ENCODE measurements around the gene ADGRB2.

The ADGRB2 gene

DNA sequence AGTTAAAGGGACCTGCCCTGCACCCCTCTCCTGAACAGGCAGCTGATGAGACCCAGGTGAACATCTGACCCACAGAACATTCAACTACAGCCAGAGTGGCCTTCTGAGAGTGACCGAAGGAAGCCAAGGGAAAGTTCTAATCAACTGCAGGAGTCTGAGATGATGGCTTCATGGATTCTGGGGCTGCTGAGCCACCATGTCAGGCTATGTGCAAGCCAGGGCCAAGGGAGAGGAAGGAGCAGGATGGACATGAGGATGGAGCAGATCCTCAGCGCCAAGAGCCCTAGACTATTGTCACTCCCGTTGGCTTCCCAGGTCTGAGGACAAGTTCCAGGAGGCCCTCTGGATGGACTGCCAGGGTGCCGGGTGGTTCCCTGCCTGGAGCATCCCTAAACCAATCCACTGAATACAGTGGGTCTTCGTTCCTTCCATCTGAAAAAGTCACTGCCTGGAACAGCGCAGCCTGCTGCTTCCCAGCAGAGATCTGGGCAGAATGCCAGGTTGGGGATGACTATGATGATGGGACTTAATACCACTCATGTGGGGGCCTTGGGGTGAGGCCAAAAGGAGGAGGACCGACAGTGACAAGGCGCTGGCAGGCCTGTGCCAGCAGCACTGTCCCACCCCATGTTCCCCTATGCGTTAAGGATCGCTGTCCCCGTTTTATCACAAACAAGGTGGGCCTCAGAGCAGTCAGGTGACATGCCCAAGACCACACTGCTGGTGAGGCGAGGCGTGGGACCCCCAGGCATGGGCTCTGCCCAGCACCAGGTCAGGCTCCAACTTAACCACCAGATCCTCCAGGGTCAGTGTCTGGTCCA is 31.9 kb upstream of the ADGRB2 start:
- Histone ChIP-seq H3K9ac (ENCODE audit: low read depth in 1 of 2, low read length in 2 of 2) (no peak overlapping the region), H3K4me3 (ENCODE audit: low read depth in 1 of 2, low read length in 2 of 2) (no peak overlapping the region), H3K9me3 (ENCODE audit: control insufficient read depth in 1 of 2, low read length in 2 of 2) (no peaks in the 10 kb centered on the region), H3K27me3 (ENCODE audit: control insufficient read depth in 1 of 2, insufficient read depth in 2 of 2, low read length in 2 of 2) (peaks cover 5 to 11% of the 10 kb centered on the region in 2 donors), H3K4me1 (ENCODE audit: control insufficient read depth in 1 of 2, insufficient read depth in 2 of 2, low read length in 2 of 2) (no peaks in the 10 kb centered on the region), H3K36me3 (ENCODE audit: control insufficient read depth in 1 of 2, insufficient read depth in 2 of 2, low read length in 2 of 2) (no peaks in the 10 kb centered on the region), H3K27ac (ENCODE audit: low read depth, low read length) (no peak overlapping the region)

DNA sequence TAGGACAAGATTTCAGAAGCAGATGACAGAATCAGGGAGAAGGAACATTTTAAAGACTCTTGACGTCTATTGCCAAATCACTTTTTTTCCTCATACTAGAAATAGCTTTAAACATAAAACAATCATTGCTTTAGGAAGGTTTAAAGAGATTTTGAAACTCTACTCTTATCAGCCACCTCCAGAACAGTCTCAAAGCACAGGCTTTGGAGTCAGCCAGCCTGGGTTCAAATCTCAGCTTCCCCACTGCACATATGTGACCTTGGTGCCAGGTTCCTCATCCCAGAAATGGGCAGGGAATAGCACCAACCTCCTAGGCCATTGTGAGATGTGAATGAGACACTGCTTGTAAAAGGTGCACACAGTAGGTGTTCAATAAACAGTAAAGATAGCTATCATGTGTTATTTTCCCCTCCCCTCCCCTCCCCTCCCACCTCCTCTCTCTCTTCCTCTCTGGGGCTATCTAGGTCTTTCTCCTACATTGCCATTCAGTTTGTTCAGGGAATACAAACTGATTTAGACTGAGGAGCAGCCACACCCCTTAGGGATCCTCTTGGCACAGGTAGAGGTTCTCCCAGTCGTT is 31.0 kb upstream of the ADGRB2 start:
- no peak overlapping the region for H3K27ac ChIP-seq (ENCODE audit: low read depth, low read length)
- no peak overlapping the region for H3K9ac ChIP-seq (ENCODE audit: low read depth in 1 of 2, low read length in 2 of 2)
- H3K4me1 ChIP-seq (ENCODE audit: control insufficient read depth in 1 of 2, insufficient read depth in 2 of 2, low read length in 2 of 2), result no peaks in the 10 kb centered on the region
- H3K4me3 ChIP-seq (ENCODE audit: low read depth in 1 of 2, low read length in 2 of 2), result no peak overlapping the region
- H3K36me3 ChIP-seq (ENCODE audit: control insufficient read depth in 1 of 2, insufficient read depth in 2 of 2, low read length in 2 of 2), result no peaks in the 10 kb centered on the region
- no peaks in the 10 kb centered on the region for H3K9me3 ChIP-seq (ENCODE audit: control insufficient read depth in 1 of 2, low read length in 2 of 2)
- H3K27me3 ChIP-seq (ENCODE audit: control insufficient read depth in 1 of 2, insufficient read depth in 2 of 2, low read length in 2 of 2), result peaks cover 5 to 11% of the 10 kb centered on the region in 2 donors

DNA sequence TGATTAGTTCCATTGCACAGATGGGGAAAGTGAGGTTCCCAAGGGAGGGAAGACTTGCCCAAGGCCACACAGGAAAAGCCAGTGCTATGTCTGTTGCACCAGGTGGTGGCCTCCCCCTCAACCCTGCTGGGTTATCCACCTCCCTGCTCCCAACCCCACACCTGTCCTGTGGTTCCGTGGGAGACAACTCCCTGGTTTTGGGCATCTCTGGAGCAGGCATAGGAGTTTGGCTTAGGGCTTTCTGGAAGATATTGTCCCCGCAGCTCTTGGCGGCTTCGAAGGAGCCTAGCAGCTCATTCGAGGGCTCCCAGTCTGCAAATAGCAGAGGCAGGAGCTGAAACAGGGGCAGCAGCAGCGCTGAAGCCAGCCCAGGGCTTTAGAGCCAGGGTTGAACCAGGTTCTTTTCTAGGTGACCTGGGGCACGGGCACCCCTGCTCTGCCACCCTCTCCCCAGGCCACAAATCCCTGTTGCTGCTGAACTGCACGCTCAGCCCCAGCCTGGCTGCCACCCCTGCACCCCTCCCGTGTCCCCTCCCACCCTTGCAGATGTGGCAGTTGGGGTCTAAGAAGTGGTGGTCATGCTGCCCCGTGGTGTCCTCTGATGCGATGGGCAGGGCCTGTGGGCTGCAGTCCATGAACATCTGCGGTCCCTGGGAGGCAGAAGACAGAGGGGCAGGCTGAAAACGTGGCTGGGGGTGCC is 29.6 kb upstream of the ADGRB2 start:
- Histone ChIP-seq H3K27ac (ENCODE audit: low read depth, low read length) (no peak overlapping the region), H3K4me1 (ENCODE audit: control insufficient read depth in 1 of 2, insufficient read depth in 2 of 2, low read length in 2 of 2) (peaks cover 4 to 5% of the 10 kb centered on the region in 2 donors), H3K9ac (ENCODE audit: low read depth in 1 of 2, low read length in 2 of 2) (no peak overlapping the region), H3K4me3 (ENCODE audit: low read depth in 1 of 2, low read length in 2 of 2) (no peak overlapping the region), H3K27me3 (ENCODE audit: control insufficient read depth in 1 of 2, insufficient read depth in 2 of 2, low read length in 2 of 2) (peaks cover 5 to 11% of the 10 kb centered on the region in 2 donors), H3K36me3 (ENCODE audit: control insufficient read depth in 1 of 2, insufficient read depth in 2 of 2, low read length in 2 of 2) (no peaks in the 10 kb centered on the region), H3K9me3 (ENCODE audit: control insufficient read depth in 1 of 2, low read length in 2 of 2) (no peaks in the 10 kb centered on the region)

DNA sequence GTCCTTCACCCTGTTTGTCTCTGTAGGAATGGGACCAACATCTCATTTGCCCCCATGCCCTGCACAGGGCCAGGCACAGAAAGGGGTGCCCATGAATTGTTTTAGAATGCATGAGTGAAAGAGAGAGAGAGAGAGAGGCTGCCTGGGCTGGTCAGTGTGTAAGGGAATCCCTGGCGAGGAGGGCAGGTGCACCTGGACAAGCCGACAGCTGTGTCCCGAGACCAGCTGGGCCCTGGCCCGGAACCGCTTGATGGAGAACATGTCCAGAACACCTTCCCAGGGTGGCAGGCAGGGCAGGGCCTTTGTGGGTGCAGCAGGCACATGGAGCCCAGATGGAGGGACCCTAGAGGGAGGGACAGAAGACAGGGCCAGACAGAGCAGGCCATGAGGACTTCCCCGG is 28.9 kb upstream of the ADGRB2 start:
- no peaks in the 10 kb centered on the region for H3K36me3 ChIP-seq (ENCODE audit: control insufficient read depth in 1 of 2, insufficient read depth in 2 of 2, low read length in 2 of 2)
- H3K4me3 ChIP-seq (ENCODE audit: low read depth in 1 of 2, low read length in 2 of 2), result no peak overlapping the region
- no peak overlapping the region for H3K27ac ChIP-seq (ENCODE audit: low read depth, low read length)
- no peaks in the 10 kb centered on the region for H3K9me3 ChIP-seq (ENCODE audit: control insufficient read depth in 1 of 2, low read length in 2 of 2)
- peaks cover 6 to 8% of the 10 kb centered on the region in 2 donors for H3K4me1 ChIP-seq (ENCODE audit: control insufficient read depth in 1 of 2, insufficient read depth in 2 of 2, low read length in 2 of 2)
- peaks cover 5 to 11% of the 10 kb centered on the region in 2 donors for H3K27me3 ChIP-seq (ENCODE audit: control insufficient read depth in 1 of 2, insufficient read depth in 2 of 2, low read length in 2 of 2)
- no peak overlapping the region for H3K9ac ChIP-seq (ENCODE audit: low read depth in 1 of 2, low read length in 2 of 2)

DNA sequence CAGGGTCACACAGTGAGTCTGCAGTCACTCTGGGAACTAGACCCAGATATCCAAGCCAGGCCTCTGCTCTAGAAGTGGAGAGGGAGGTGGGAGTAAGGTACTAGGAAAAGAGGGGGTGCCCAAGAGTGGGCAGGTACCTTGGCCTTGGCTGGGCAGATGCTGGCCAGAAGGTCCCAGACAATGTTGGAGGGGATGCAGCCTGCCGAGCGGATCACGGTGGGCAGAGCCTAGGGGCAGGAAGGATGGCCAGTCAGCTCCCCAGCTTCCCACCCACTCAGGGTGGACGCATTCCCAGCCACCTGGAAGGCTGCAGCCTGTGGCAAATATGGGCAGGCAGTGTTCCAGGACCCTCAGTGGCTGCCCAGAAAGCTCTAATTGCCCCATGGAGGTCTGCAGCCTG is 28.4 kb upstream of the ADGRB2 start:
- H3K27me3 ChIP-seq (ENCODE audit: control insufficient read depth in 1 of 2, insufficient read depth in 2 of 2, low read length in 2 of 2), result peaks cover 5 to 11% of the 10 kb centered on the region in 2 donors
- H3K4me1 ChIP-seq (ENCODE audit: control insufficient read depth in 1 of 2, insufficient read depth in 2 of 2, low read length in 2 of 2), result peaks cover 12 to 13% of the 10 kb centered on the region in 2 donors
- no peak overlapping the region for H3K27ac ChIP-seq (ENCODE audit: low read depth, low read length)
- no peaks in the 10 kb centered on the region for H3K36me3 ChIP-seq (ENCODE audit: control insufficient read depth in 1 of 2, insufficient read depth in 2 of 2, low read length in 2 of 2)
- H3K4me3 ChIP-seq (ENCODE audit: low read depth in 1 of 2, low read length in 2 of 2), result no peak overlapping the region
- H3K9ac ChIP-seq (ENCODE audit: low read depth in 1 of 2, low read length in 2 of 2), result no peak overlapping the region
- H3K9me3 ChIP-seq (ENCODE audit: control insufficient read depth in 1 of 2, low read length in 2 of 2), result no peaks in the 10 kb centered on the region

DNA sequence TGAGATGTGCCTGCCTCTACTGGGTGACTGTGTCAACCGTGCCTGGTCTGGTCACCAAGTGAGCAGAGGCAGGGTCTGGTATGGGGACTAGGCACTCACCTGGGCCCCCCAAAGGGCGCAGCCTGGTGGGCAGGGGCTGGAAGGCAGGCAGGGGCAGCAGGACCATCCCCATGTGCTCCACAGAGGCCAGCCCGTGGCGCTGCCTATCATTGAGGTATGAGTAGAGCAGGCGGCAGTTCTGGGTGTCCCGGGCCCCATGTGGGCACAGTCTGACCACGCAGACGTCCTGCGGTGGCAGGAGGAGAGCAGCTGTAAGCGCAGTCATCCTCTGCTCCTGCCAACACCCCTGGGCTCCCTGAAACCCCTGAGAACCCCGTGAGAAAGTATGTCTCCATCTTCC is 28.0 kb upstream of the ADGRB2 start:
- Histone ChIP-seq H3K36me3 (ENCODE audit: control insufficient read depth in 1 of 2, insufficient read depth in 2 of 2, low read length in 2 of 2) (no peaks in the 10 kb centered on the region), H3K4me1 (ENCODE audit: control insufficient read depth in 1 of 2, insufficient read depth in 2 of 2, low read length in 2 of 2) (peaks cover 15 to 16% of the 10 kb centered on the region in 2 donors), H3K9ac (ENCODE audit: low read depth in 1 of 2, low read length in 2 of 2) (no peak overlapping the region), H3K27ac (ENCODE audit: low read depth, low read length) (no peak overlapping the region), H3K27me3 (ENCODE audit: control insufficient read depth in 1 of 2, insufficient read depth in 2 of 2, low read length in 2 of 2) (peaks cover 5 to 11% of the 10 kb centered on the region in 2 donors), H3K9me3 (ENCODE audit: control insufficient read depth in 1 of 2, low read length in 2 of 2) (no peaks in the 10 kb centered on the region), H3K4me3 (ENCODE audit: low read depth in 1 of 2, low read length in 2 of 2) (no peak overlapping the region)

DNA sequence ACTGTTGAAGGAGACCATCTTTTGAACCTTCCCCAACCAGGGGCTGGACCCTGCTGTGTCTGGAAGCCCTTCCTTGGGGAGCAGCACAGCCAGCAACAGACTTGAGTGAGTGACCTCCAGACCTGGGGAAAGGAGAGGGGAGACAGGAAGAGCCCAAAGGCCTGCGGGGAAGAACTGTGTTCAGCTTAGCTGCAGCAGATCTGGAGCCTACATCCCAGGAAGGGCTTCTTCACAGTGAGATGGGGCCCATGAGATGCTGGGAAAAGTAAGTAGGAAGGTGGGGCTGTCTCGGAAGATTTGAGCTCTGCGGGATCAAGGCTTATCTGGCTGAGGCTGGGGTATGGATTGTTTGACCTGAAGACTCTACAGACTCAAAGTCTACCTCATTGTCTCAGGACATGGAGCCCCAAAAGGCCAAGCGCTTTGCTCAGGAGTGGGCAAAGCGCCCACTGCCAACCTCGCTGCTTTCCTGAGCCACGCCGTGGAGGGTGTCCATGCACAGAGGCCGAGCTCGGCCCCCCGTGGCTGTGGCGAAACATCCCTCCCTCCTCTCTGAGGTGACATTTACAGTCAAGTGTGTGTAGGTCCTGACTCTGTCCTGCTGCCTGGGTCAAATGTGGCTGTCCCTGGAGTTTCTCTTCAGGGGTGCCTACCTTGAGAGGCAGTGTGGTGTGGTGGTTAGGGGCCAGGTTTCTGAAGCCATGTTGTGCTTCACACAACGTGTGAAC is 27.2 kb upstream of the ADGRB2 start:
- no peak overlapping the region for H3K27ac ChIP-seq (ENCODE audit: low read depth, low read length)
- no peak overlapping the region for H3K4me3 ChIP-seq (ENCODE audit: low read depth in 1 of 2, low read length in 2 of 2)
- no peaks in the 10 kb centered on the region for H3K9me3 ChIP-seq (ENCODE audit: control insufficient read depth in 1 of 2, low read length in 2 of 2)
- H3K27me3 ChIP-seq (ENCODE audit: control insufficient read depth in 1 of 2, insufficient read depth in 2 of 2, low read length in 2 of 2), result peaks cover 0 to 9% of the 10 kb centered on the region in 2 donors
- H3K4me1 ChIP-seq (ENCODE audit: control insufficient read depth in 1 of 2, insufficient read depth in 2 of 2, low read length in 2 of 2), result peaks cover 23 to 24% of the 10 kb centered on the region in 2 donors
- H3K9ac ChIP-seq (ENCODE audit: low read depth in 1 of 2, low read length in 2 of 2), result no peak overlapping the region
- no peaks in the 10 kb centered on the region for H3K36me3 ChIP-seq (ENCODE audit: control insufficient read depth in 1 of 2, insufficient read depth in 2 of 2, low read length in 2 of 2)

DNA sequence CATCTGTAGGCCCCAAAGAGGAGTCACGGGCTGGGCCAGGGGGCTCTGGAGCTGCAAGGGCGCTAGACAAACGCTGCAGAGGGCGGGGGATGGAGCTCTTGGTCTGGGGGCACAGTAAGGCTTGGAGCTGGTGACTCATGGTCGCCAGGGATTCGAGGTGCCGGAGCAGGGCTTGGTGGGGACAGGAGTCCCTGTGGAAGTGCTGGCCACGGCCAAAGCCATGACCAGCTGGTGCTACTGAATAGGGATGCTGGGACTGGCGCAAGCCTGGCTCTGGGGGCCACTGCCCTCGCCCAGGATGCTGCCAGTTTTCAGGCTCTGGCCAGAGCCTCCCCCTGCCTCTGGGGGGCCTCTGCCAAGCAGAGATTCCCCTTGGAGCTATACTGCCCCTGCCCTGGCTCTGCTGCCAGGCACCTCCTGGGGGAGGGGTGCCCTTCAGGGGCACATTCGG is 26.5 kb upstream of the ADGRB2 start:
- Histone ChIP-seq H3K9me3 (ENCODE audit: control insufficient read depth in 1 of 2, low read length in 2 of 2) (no peaks in the 10 kb centered on the region), H3K4me3 (ENCODE audit: low read depth in 1 of 2, low read length in 2 of 2) (no peak overlapping the region), H3K27ac (ENCODE audit: low read depth, low read length) (no peak overlapping the region), H3K36me3 (ENCODE audit: control insufficient read depth in 1 of 2, insufficient read depth in 2 of 2, low read length in 2 of 2) (no peaks in the 10 kb centered on the region), H3K9ac (ENCODE audit: low read depth in 1 of 2, low read length in 2 of 2) (no peak overlapping the region), H3K27me3 (ENCODE audit: control insufficient read depth in 1 of 2, insufficient read depth in 2 of 2, low read length in 2 of 2) (peaks cover 0 to 3% of the 10 kb centered on the region in 2 donors), H3K4me1 (ENCODE audit: control insufficient read depth in 1 of 2, insufficient read depth in 2 of 2, low read length in 2 of 2) (peaks cover 27 to 30% of the 10 kb centered on the region in 2 donors)

DNA sequence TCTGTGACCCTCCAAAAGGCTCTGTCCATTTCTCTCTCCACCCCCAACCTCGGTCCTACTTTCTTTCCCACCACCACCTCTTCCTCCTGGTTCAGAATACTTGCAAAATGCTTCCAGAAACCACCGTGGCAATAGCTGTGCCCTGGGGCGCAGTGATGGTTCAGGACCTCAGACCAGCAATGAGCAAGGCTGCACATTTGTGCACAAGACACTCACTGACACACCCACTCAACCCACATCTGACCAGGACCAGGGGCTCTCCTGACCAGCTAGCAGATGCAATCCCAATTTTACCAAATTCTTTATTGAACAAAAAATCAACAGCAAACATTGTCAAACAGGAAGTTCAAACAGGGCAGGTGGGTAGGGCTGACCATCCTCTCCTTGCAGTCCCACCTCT is 26.0 kb upstream of the ADGRB2 start:
- no peaks in the 10 kb centered on the region for H3K36me3 ChIP-seq (ENCODE audit: control insufficient read depth in 1 of 2, insufficient read depth in 2 of 2, low read length in 2 of 2)
- H3K27me3 ChIP-seq (ENCODE audit: control insufficient read depth in 1 of 2, insufficient read depth in 2 of 2, low read length in 2 of 2), result no peaks in the 10 kb centered on the region
- no peak overlapping the region for H3K9ac ChIP-seq (ENCODE audit: low read depth in 1 of 2, low read length in 2 of 2)
- no peak overlapping the region for H3K4me3 ChIP-seq (ENCODE audit: low read depth in 1 of 2, low read length in 2 of 2)
- no peak overlapping the region for H3K27ac ChIP-seq (ENCODE audit: low read depth, low read length)
- peaks cover 27 to 35% of the 10 kb centered on the region in 2 donors for H3K4me1 ChIP-seq (ENCODE audit: control insufficient read depth in 1 of 2, insufficient read depth in 2 of 2, low read length in 2 of 2)
- no peaks in the 10 kb centered on the region for H3K9me3 ChIP-seq (ENCODE audit: control insufficient read depth in 1 of 2, low read length in 2 of 2)

All from duodenal mucosa (tissue), 2 donors.